ENCODE data around the gene SMIM3. TPM values are rescaled to one million over a fixed set of nuclear protein-coding genes. Genes with fewer than 3 reads are reported as not detected.

SMIM3 gene
- total RNA-seq, 2 experiments from 2014 or later: not detected

DNA sequence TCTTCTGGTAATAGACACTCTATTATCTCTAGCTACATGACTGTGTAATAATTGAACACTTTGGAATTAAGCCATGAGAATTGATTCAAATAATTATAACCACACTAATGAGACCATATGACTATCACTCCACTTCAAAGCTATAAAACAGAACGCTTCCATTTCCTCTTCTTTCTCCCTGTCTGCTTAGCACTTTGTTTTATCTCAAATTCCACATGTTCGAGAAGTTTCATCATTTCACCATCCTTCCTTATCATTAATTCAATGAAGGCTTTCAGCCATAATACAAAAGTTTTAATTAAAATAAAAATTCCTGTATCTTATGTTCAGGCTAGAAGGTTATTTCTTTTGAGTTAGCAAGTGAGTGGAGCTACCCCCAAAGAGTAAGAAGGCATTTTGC is 12.3 kb upstream of the SMIM3 start:
- no peaks in the 10 kb centered on the region for H3K9me3 ChIP-seq (ENCODE audit: low read length)
- no peaks in the 10 kb centered on the region for H3K36me3 ChIP-seq (ENCODE audit: insufficient read depth, low read length)
- DNase-seq (ENCODE audit: low spot score): no peak
- no peak overlapping the region for H3K4me2 ChIP-seq (ENCODE audit: low read length)
- TF ChIP-seq, protein P1, sequence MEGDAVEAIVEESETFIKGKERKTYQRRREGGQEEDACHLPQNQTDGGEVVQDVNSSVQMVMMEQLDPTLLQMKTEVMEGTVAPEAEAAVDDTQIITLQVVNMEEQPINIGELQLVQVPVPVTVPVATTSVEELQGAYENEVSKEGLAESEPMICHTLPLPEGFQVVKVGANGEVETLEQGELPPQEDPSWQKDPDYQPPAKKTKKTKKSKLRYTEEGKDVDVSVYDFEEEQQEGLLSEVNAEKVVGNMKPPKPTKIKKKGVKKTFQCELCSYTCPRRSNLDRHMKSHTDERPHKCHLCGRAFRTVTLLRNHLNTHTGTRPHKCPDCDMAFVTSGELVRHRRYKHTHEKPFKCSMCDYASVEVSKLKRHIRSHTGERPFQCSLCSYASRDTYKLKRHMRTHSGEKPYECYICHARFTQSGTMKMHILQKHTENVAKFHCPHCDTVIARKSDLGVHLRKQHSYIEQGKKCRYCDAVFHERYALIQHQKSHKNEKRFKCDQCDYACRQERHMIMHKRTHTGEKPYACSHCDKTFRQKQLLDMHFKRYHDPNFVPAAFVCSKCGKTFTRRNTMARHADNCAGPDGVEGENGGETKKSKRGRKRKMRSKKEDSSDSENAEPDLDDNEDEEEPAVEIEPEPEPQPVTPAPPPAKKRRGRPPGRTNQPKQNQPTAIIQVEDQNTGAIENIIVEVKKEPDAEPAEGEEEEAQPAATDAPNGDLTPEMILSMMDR (conservative IDR thresholded peaks at IDR 0.05; ENCODE audit: low read length): no peak
- TF ChIP-seq EZH2phosphoT487 (IDR thresholded peaks at IDR 0.05; ENCODE audit: borderline replicate concordance, low read depth, low read length): no peak
- POLR2A ChIA-PET: interaction anchor here (0.7 to 0.9 kb wide), 2 partner anchors 16 to 60 kb away, joined by 3 read pairs; no protein-coding TSS in a partner anchor
- H3K79me2 ChIP-seq (ENCODE audit: insufficient read depth, low read depth, low read length): no peaks in the 10 kb centered on the region
- H3K4me1 ChIP-seq (ENCODE audit: insufficient read depth, low read length, poor library complexity, severe bottlenecking): no peaks in the 10 kb centered on the region
- no peak overlapping the region for H3K4me3 ChIP-seq (ENCODE audit: low read depth, low read length, poor library complexity, severe bottlenecking)
- CTCF ChIA-PET (ENCODE audit: unreplicated experiment): no interaction called here
- H2AFZ ChIP-seq (ENCODE audit: low read length): no peak overlapping the region
- intact Hi-C loops (cut with micrococcal nuclease; ENCODE audit: unreplicated experiment): no loop called here
- BruUV-seq (replicated peaks): no TSS peak
- H4K20me1 ChIP-seq (ENCODE audit: insufficient read depth, low read length): no peaks in the 10 kb centered on the region
- H3K9me2 ChIP-seq (ENCODE audit: insufficient read depth, low read length): no peaks in the 10 kb centered on the region
- no peak overlapping the region for H3K27ac ChIP-seq (ENCODE audit: low read depth, low read length, poor library complexity, severe bottlenecking)

GRCh38 chr5:150771034-150771795 is 7.3 kb upstream of the SMIM3 start:
- DNase-seq (ENCODE audit: low spot score): no peak
- no peaks in the 10 kb centered on the region for H3K36me3 ChIP-seq (ENCODE audit: insufficient read depth, low read length)
- ChIA-PET CTCF (ENCODE audit: unreplicated experiment) (no interaction called here), POLR2A (interaction anchor here (0.7 kb wide), 1 partner anchor 20 kb away, joined by 3 read pairs; no protein-coding TSS in a partner anchor)
- no peaks in the 10 kb centered on the region for H3K79me2 ChIP-seq (ENCODE audit: insufficient read depth, low read depth, low read length)
- H3K9me3 ChIP-seq (ENCODE audit: low read length): no peaks in the 10 kb centered on the region
- H3K4me2 ChIP-seq (ENCODE audit: low read length): no peak overlapping the region
- no peaks in the 10 kb centered on the region for H4K20me1 ChIP-seq (ENCODE audit: insufficient read depth, low read length)
- H3K27ac ChIP-seq (ENCODE audit: low read depth, low read length, poor library complexity, severe bottlenecking): no peak overlapping the region
- no peaks in the 10 kb centered on the region for H3K9me2 ChIP-seq (ENCODE audit: insufficient read depth, low read length)
- no peak overlapping the region for H3K4me3 ChIP-seq (ENCODE audit: low read depth, low read length, poor library complexity, severe bottlenecking)
- intact Hi-C loops (cut with micrococcal nuclease; ENCODE audit: unreplicated experiment): no loop called here
- no peak for TF ChIP-seq EZH2phosphoT487 (IDR thresholded peaks at IDR 0.05; ENCODE audit: borderline replicate concordance, low read depth, low read length)
- TF ChIP-seq, protein P1 (conservative IDR thresholded peaks at IDR 0.05; ENCODE audit: low read length): no peak
- BruUV-seq (replicated peaks): no TSS peak
- H2AFZ ChIP-seq (ENCODE audit: low read length): no peak overlapping the region
- H3K4me1 ChIP-seq (ENCODE audit: insufficient read depth, low read length, poor library complexity, severe bottlenecking): no peaks in the 10 kb centered on the region

GRCh38 chr5:150774145-150774544 is 4.4 kb upstream of the SMIM3 start:
- POLR2A ChIA-PET: no interaction called here
- no peaks in the 10 kb centered on the region for H3K9me2 ChIP-seq (ENCODE audit: insufficient read depth, low read length)
- intact Hi-C loops (cut with micrococcal nuclease; ENCODE audit: unreplicated experiment): no loop called here
- no peak overlapping the region for H3K27ac ChIP-seq (ENCODE audit: low read depth, low read length, poor library complexity, severe bottlenecking)
- BruUV-seq (replicated peaks): no TSS peak
- DNase-seq (ENCODE audit: low spot score): no peak
- H4K20me1 ChIP-seq (ENCODE audit: insufficient read depth, low read length): no peaks in the 10 kb centered on the region
- no peaks in the 10 kb centered on the region for H3K79me2 ChIP-seq (ENCODE audit: insufficient read depth, low read depth, low read length)
- no peaks in the 10 kb centered on the region for H3K9me3 ChIP-seq (ENCODE audit: low read length)
- H3K4me1 ChIP-seq (ENCODE audit: insufficient read depth, low read length, poor library complexity, severe bottlenecking): no peaks in the 10 kb centered on the region
- no peaks in the 10 kb centered on the region for H3K36me3 ChIP-seq (ENCODE audit: insufficient read depth, low read length)
- TF ChIP-seq EZH2phosphoT487 (IDR thresholded peaks at IDR 0.05; ENCODE audit: borderline replicate concordance, low read depth, low read length): no peak
- TF ChIP-seq, protein P1 (conservative IDR thresholded peaks at IDR 0.05; ENCODE audit: low read length): no peak
- H3K4me3 ChIP-seq (ENCODE audit: low read depth, low read length, poor library complexity, severe bottlenecking): no peak overlapping the region
- no peak overlapping the region for H2AFZ ChIP-seq (ENCODE audit: low read length)
- CTCF ChIA-PET (ENCODE audit: unreplicated experiment): no interaction called here
- H3K4me2 ChIP-seq (ENCODE audit: low read length): no peak overlapping the region

Data from OCI-LY7 (cell line).